GM23338 (cell line): ENCODE data around the gene GABRR2.

Source experiments
- CTCF ChIP-seq, 2 experiments: fragments of 200-600 bp in 1 of 2; sonication (generic) in 1 of 2; conservative IDR thresholded peaks; 2 replicates each; pipeline versions ENCODE4 v1.5.1 to v1.6.1; 2016 to 2017; ENCODE audit warnings: antibody characterized with exemption in 2 of 2, low read depth in 2 of 2, mild to moderate bottlenecking in 2 of 2, moderate library complexity in 1 of 2
- EZH2phosphoT487 ChIP-seq: fragments of 200-600 bp; sonication (generic); IDR thresholded peaks from one replicate; pipeline ENCODE4 v1.8.1; 2018; ENCODE audit warnings: antibody characterized with exemption; ENCODE audit not compliant: unreplicated experiment
- STAT1 ChIP-seq: IDR thresholded peaks from one replicate; pipeline ENCODE4 v1.6.1; 2016; ENCODE audit warnings: antibody characterized with exemption; ENCODE audit not compliant: unreplicated experiment

- TF ChIP-seq CTCF (conservative IDR thresholded peaks at IDR 0.05; ENCODE audit: low read depth in 2 of 2) (no peak), EZH2phosphoT487 (no peak), STAT1 (no peak)
Measured at GRCh38 chr6:89250239-89250638, 64.9 kb downstream of the GABRR2 start.
